ENCODE results near the gene ERC2. TPM values are rescaled to one million over a fixed set of nuclear protein-coding genes. Genes with fewer than 3 reads are reported as not detected.

The ERC2 gene
- total RNA-seq, 2 experiments from 2014 or later, result not detected

DNA sequence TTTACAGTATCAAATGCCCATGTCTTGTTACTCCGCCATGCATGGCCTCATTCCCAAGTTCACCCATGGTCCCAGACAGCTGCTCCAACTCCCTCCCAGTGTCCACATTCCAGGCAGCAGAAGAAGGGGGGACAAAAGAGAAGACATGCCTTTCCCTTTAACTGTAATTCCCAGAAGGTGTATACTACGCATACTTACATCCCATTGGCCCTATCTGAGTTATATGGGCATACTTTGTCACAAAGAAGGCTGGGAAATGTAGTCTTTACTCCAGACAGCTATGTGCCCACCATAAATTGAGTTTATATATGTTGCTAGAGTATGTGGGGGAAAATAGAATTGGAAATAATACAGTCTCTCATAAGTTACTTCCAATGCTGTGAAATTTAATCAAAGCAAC is 70.5 kb downstream of the ERC2 start:
- DNase-seq (ENCODE audit: low spot score), result no peak
- H3K36me3 ChIP-seq (ENCODE audit: insufficient read depth, low read length), result no peaks in the 10 kb centered on the region
- intact Hi-C loops (cut with micrococcal nuclease; ENCODE audit: unreplicated experiment), result no loop called here
- H3K79me2 ChIP-seq (ENCODE audit: insufficient read depth, low read depth, low read length), result no peaks in the 10 kb centered on the region
- no peak overlapping the region for H3K4me3 ChIP-seq (ENCODE audit: low read depth, low read length, poor library complexity, severe bottlenecking)
- H4K20me1 ChIP-seq (ENCODE audit: insufficient read depth, low read length), result no peaks in the 10 kb centered on the region
- H3K9me3 ChIP-seq (ENCODE audit: low read length), result no peaks in the 10 kb centered on the region
- H3K27ac ChIP-seq (ENCODE audit: low read depth, low read length, poor library complexity, severe bottlenecking), result no peak overlapping the region
- no peak overlapping the region for H3K4me2 ChIP-seq (ENCODE audit: low read length)
- no TSS peak for BruUV-seq (replicated peaks)
- TF ChIP-seq, protein P1, sequence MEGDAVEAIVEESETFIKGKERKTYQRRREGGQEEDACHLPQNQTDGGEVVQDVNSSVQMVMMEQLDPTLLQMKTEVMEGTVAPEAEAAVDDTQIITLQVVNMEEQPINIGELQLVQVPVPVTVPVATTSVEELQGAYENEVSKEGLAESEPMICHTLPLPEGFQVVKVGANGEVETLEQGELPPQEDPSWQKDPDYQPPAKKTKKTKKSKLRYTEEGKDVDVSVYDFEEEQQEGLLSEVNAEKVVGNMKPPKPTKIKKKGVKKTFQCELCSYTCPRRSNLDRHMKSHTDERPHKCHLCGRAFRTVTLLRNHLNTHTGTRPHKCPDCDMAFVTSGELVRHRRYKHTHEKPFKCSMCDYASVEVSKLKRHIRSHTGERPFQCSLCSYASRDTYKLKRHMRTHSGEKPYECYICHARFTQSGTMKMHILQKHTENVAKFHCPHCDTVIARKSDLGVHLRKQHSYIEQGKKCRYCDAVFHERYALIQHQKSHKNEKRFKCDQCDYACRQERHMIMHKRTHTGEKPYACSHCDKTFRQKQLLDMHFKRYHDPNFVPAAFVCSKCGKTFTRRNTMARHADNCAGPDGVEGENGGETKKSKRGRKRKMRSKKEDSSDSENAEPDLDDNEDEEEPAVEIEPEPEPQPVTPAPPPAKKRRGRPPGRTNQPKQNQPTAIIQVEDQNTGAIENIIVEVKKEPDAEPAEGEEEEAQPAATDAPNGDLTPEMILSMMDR (conservative IDR thresholded peaks at IDR 0.05; ENCODE audit: low read length), result no peak
- no peak for TF ChIP-seq EZH2phosphoT487 (IDR thresholded peaks at IDR 0.05; ENCODE audit: borderline replicate concordance, low read depth, low read length)
- ChIA-PET POLR2A (no interaction called here), CTCF (ENCODE audit: unreplicated experiment) (no interaction called here)
- H2AFZ ChIP-seq (ENCODE audit: low read length), result no peak overlapping the region
- no peaks in the 10 kb centered on the region for H3K4me1 ChIP-seq (ENCODE audit: insufficient read depth, low read length, poor library complexity, severe bottlenecking)
- no peaks in the 10 kb centered on the region for H3K9me2 ChIP-seq (ENCODE audit: insufficient read depth, low read length)

DNA sequence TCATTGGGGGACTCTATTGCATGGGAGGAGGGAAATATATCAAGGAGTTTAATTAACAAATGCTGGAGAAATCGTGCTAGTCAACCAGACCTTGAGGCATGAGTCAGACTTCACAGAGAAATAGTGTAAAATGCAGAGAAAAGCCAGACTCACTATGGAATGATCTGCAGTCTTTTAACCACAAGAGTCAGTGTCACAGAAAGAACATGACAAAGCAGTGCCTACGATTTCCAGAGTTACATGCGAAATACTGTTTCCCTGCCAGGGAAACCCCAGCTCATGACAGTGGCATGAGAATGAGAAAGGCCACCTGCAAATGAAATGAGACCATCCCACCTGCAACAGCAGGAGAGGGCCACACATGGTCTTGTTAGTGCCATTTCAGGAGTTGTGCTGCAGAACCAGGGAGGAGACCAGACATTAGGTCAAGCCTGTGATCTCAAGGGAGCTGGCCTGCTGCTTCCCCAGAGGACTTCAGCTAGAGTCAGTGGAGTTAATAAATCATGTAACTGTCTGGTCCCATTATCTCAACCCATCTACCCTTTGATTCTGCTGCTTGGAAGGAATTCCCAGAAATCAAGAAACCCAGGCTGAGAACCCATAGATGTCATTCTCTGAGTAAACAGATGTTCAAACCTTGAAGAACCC is 79.0 kb downstream of the ERC2 start:
- H3K4me2 ChIP-seq (ENCODE audit: low read length), result no peak overlapping the region
- BruUV-seq (replicated peaks), result no TSS peak
- no peaks in the 10 kb centered on the region for H3K4me1 ChIP-seq (ENCODE audit: insufficient read depth, low read length, poor library complexity, severe bottlenecking)
- no peak for TF ChIP-seq EZH2phosphoT487 (IDR thresholded peaks at IDR 0.05; ENCODE audit: borderline replicate concordance, low read depth, low read length)
- TF ChIP-seq, protein P1 (conservative IDR thresholded peaks at IDR 0.05; ENCODE audit: low read length), result no peak
- H3K27ac ChIP-seq (ENCODE audit: low read depth, low read length, poor library complexity, severe bottlenecking), result no peak overlapping the region
- no peaks in the 10 kb centered on the region for H3K9me2 ChIP-seq (ENCODE audit: insufficient read depth, low read length)
- no peaks in the 10 kb centered on the region for H3K36me3 ChIP-seq (ENCODE audit: insufficient read depth, low read length)
- CTCF ChIA-PET (ENCODE audit: unreplicated experiment), result no interaction called here
- DNase-seq (ENCODE audit: low spot score), result no peak
- H3K79me2 ChIP-seq (ENCODE audit: insufficient read depth, low read depth, low read length), result no peaks in the 10 kb centered on the region
- no peaks in the 10 kb centered on the region for H3K9me3 ChIP-seq (ENCODE audit: low read length)
- no peak overlapping the region for H2AFZ ChIP-seq (ENCODE audit: low read length)
- POLR2A ChIA-PET, result interaction anchor here (0.6 to 1.3 kb wide), 3 partner anchors 8 to 1373 kb away, joined by 4 to 6 read pairs (median 4); no protein-coding TSS in a partner anchor
- no peaks in the 10 kb centered on the region for H4K20me1 ChIP-seq (ENCODE audit: insufficient read depth, low read length)
- intact Hi-C loops (cut with micrococcal nuclease; ENCODE audit: unreplicated experiment), result no loop called here
- no peak overlapping the region for H3K4me3 ChIP-seq (ENCODE audit: low read depth, low read length, poor library complexity, severe bottlenecking)

DNA sequence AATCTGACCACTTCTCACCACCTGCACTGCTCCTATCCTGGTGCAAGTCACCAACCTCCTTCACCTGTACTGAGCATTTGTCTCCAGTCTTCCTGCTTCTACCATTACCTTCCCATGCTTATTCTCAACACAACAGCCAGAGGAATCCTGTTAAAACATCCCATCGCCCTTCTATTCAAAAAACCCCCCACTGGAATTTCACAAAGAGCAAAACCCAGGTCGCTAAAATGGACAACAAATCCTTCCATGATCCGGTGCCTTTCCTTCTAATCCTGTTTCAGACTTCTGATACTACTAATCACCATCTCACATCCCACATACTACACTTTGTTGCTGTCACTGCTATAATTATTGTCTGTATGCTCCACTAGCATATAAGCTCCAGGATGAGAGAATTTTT is 85.2 kb downstream of the ERC2 start:
- CTCF ChIA-PET (ENCODE audit: unreplicated experiment), result no interaction called here
- POLR2A ChIA-PET, result interaction anchor here (0.9 kb wide), 1 partner anchor 13 kb away, joined by 3 read pairs; no protein-coding TSS in a partner anchor
- Histone ChIP-seq H3K4me3 (ENCODE audit: low read depth, low read length, poor library complexity, severe bottlenecking) (no peak overlapping the region), H3K4me2 (ENCODE audit: low read length) (no peak overlapping the region), H3K9me3 (ENCODE audit: low read length) (no peaks in the 10 kb centered on the region), H3K9me2 (ENCODE audit: insufficient read depth, low read length) (no peaks in the 10 kb centered on the region), H3K79me2 (ENCODE audit: insufficient read depth, low read depth, low read length) (no peaks in the 10 kb centered on the region), H3K4me1 (ENCODE audit: insufficient read depth, low read length, poor library complexity, severe bottlenecking) (no peaks in the 10 kb centered on the region), H3K27ac (ENCODE audit: low read depth, low read length, poor library complexity, severe bottlenecking) (no peak overlapping the region), H4K20me1 (ENCODE audit: insufficient read depth, low read length) (no peaks in the 10 kb centered on the region), H3K36me3 (ENCODE audit: insufficient read depth, low read length) (no peaks in the 10 kb centered on the region), H2AFZ (ENCODE audit: low read length) (no peak overlapping the region)
- TF ChIP-seq, protein P1 (conservative IDR thresholded peaks at IDR 0.05; ENCODE audit: low read length), result no peak
- TF ChIP-seq EZH2phosphoT487 (IDR thresholded peaks at IDR 0.05; ENCODE audit: borderline replicate concordance, low read depth, low read length), result no peak
- no peak for DNase-seq (ENCODE audit: low spot score)
- intact Hi-C loops (cut with micrococcal nuclease; ENCODE audit: unreplicated experiment), result no loop called here
- no TSS peak for BruUV-seq (replicated peaks)

Measured in OCI-LY7 (cell line).